MCF 10A (cell line): Measurements from ENCODE around the gene RNF157. TPM values are rescaled to one million over a fixed set of nuclear protein-coding genes. Genes with fewer than 3 reads are reported as not detected.

Experiments
- BruUV-seq: library from RNA; stranded (reverse); fragments of 400-500 nt; replicated peaks from 2 replicates; lab custom pipeline; 2021; lab: Mats Ljungman, UMichigan
- CTCF ChIA-PET: fragments of 300-600 bp; sonication (Branson Sonifier 250); formaldehyde crosslinking; extraction: SDS; loops from one replicate; lab custom pipeline; 2021; ENCODE audit warnings: antibody characterized with exemption, inconsistent platforms; lab: Yijun Ruan, JAX
- POLR2A ChIA-PET: fragments of 300-600, 350-650 bp; sonication (Branson Sonifier 250); formaldehyde crosslinking; extraction: SDS; loops from one replicate; lab custom pipeline; 2020; ENCODE audit warnings: antibody characterized with exemption, inconsistent platforms; lab: Yijun Ruan, JAX
- DNase-seq: peaks from one replicate; pipeline ENCODE4 v3.0.0-alpha.2; 2018; ENCODE audit not compliant: unreplicated experiment
- H3K27ac Mint-ChIP-seq: one replicate; pipeline ENCODE4 v1.8.0; 2022; ENCODE audit warnings: mild to moderate bottlenecking, low read depth, mixed read lengths; ENCODE audit not compliant: unreplicated experiment
- H3K27me3 Mint-ChIP-seq: one replicate; pipeline ENCODE4 v1.8.0; 2022; ENCODE audit warnings: mixed read lengths; ENCODE audit not compliant: insufficient read depth, unreplicated experiment
- H3K36me3 Mint-ChIP-seq: one replicate; pipeline ENCODE4 v1.8.0; 2022; ENCODE audit warnings: mild to moderate bottlenecking, moderate library complexity, mixed read lengths; ENCODE audit not compliant: insufficient read depth, unreplicated experiment
- H3K4me1 Mint-ChIP-seq: one replicate; pipeline ENCODE4 v1.8.0; 2022; ENCODE audit warnings: mixed read lengths; ENCODE audit not compliant: insufficient read depth, unreplicated experiment
- H3K4me3 Mint-ChIP-seq: one replicate; pipeline ENCODE4 v1.8.0; 2022; ENCODE audit warnings: mild to moderate bottlenecking, moderate library complexity, mixed read lengths; ENCODE audit not compliant: unreplicated experiment
- H3K9me3 Mint-ChIP-seq: one replicate; pipeline ENCODE4 v1.8.0; 2022; ENCODE audit warnings: mixed read lengths; ENCODE audit not compliant: unreplicated experiment
- CTCF ChIP-seq: fragments of 200-600 bp; IDR thresholded peaks from one replicate; pipeline ENCODE4 v1.8.0; 2022; ENCODE audit warnings: antibody characterized with exemption, mild to moderate bottlenecking; ENCODE audit not compliant: unreplicated experiment
- intact Hi-C: fragments of 100-400 bp; cut with micrococcal nuclease; formaldehyde crosslinking; loops from 2 replicates; pipeline ENCODE4 v1.14.1; 2022
- total RNA-seq: library from RNA; stranded (reverse); gene quantifications from 2 replicates; pipeline ENCODE4 v1.2.3, GENCODE V29; 2022

Gene RNF157
- total RNA-seq, 1 experiment from 2014 or later, result 0.44 TPM

DNA sequence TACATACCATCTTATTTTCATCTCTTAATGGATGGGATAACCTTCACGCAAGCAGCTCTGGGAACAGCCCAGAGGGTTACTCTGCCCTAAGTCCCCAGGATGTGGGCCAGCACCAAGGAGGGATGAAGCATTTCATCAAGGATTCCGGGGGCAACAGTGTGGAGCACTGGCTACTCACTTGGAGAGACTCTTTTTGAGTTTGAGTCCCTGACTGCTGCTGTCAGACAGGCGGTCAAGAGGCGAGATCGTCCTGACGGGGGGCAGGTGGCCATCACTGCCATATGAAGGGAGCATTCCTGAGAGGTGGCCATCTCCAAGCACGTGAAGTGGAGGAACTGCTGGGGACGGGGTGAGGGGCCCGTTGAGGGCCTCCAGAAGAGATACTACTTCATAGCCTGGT lies 81.1 kb downstream of the RNF157 start:
- no peaks in the 10 kb centered on the region for H3K9me3 Mint-ChIP-seq
- DNase-seq, result no peak
- intact Hi-C loops, result no loop called here
- no peak for TF ChIP-seq CTCF
- H3K27me3 Mint-ChIP-seq, result peaks cover 21% of the 10 kb centered on the region
- H3K36me3 Mint-ChIP-seq, result no peaks in the 10 kb centered on the region
- no TSS peak for BruUV-seq
- no peak overlapping the region for H3K27ac Mint-ChIP-seq
- H3K4me3 Mint-ChIP-seq, result no peak overlapping the region
- H3K4me1 Mint-ChIP-seq, result no peaks in the 10 kb centered on the region
- CTCF ChIA-PET, result no interaction called here
- POLR2A ChIA-PET, result interaction anchor here (0.6 kb wide), 1 partner anchor 57 kb away, joined by 4 read pairs; no protein-coding TSS in a partner anchor

- TF ChIP-seq CTCF, result no peak
- BruUV-seq, result no TSS peak
- Mint-ChIP-seq H3K27me3 (peaks cover 21% of the 10 kb centered on the region), H3K27ac (no peak overlapping the region), H3K9me3 (no peaks in the 10 kb centered on the region), H3K4me1 (no peaks in the 10 kb centered on the region), H3K4me3 (no peak overlapping the region), H3K36me3 (no peaks in the 10 kb centered on the region)
- no peak for DNase-seq
- intact Hi-C loops, result no loop called here
- ChIA-PET POLR2A (no interaction called here), CTCF (interaction anchor here (0.7 to 1.3 kb wide), 2 partner anchors 77 to 122 kb away, joined by 3 to 4 read pairs; no protein-coding TSS in a partner anchor)
Measured at GRCh38 chr17:76157759-76158158, 82.5 kb downstream of the RNF157 start.

DNA sequence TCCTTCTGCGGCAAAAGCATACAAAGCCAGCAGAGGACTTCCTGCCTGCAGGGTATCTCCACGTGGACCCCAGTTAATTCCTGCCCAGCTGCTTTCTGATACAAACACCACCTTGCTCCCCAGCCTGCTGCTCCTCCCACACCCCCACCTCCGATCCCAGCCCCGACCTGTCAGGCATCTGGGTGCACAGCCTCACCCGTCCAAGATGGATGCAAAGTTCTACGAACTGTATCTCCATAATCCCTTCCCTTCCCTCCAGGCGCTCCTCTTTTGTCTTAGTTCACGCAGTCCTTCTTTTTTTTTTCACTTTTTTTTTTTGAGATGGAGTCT lies 83.7 kb downstream of the RNF157 start:
- H3K9me3 Mint-ChIP-seq, result no peaks in the 10 kb centered on the region
- intact Hi-C loops, result no loop called here
- ChIA-PET POLR2A (no interaction called here), CTCF (no interaction called here)
- H3K27ac Mint-ChIP-seq, result no peak overlapping the region
- peaks cover 21% of the 10 kb centered on the region for H3K27me3 Mint-ChIP-seq
- no peak for DNase-seq
- no peaks in the 10 kb centered on the region for H3K36me3 Mint-ChIP-seq
- TF ChIP-seq CTCF, result no peak
- no peak overlapping the region for H3K4me3 Mint-ChIP-seq
- no TSS peak for BruUV-seq
- no peaks in the 10 kb centered on the region for H3K4me1 Mint-ChIP-seq

- no TSS peak for BruUV-seq
- peaks cover 21% of the 10 kb centered on the region for H3K27me3 Mint-ChIP-seq
- H3K9me3 Mint-ChIP-seq, result no peaks in the 10 kb centered on the region
- H3K36me3 Mint-ChIP-seq, result no peaks in the 10 kb centered on the region
- POLR2A ChIA-PET, result interaction anchor here (1.1 kb wide), 1 partner anchor 13 kb away, joined by 3 read pairs; no protein-coding TSS in a partner anchor
- H3K27ac Mint-ChIP-seq, result no peak overlapping the region
- CTCF ChIA-PET, result interaction anchor here (0.6 to 1.6 kb wide), 3 partner anchors 56 to 259 kb away, joined by 3 read pairs; no protein-coding TSS in a partner anchor
- no peak for TF ChIP-seq CTCF
- intact Hi-C loops, result no loop called here
- H3K4me3 Mint-ChIP-seq, result no peak overlapping the region
- H3K4me1 Mint-ChIP-seq, result no peaks in the 10 kb centered on the region
- DNase-seq, result no peak
Measured at GRCh38 chr17:76155988-76156661, 84.2 kb downstream of the RNF157 start.
